Measurements from ENCODE around the gene CWC22. TPM values are rescaled to one million over a fixed set of nuclear protein-coding genes. Genes with fewer than 3 reads are reported as not detected.

The CWC22 gene
- total RNA-seq, 4 donors from 2014 or later: 7.5 to 19.9 (median 16.4) TPM

DNA sequence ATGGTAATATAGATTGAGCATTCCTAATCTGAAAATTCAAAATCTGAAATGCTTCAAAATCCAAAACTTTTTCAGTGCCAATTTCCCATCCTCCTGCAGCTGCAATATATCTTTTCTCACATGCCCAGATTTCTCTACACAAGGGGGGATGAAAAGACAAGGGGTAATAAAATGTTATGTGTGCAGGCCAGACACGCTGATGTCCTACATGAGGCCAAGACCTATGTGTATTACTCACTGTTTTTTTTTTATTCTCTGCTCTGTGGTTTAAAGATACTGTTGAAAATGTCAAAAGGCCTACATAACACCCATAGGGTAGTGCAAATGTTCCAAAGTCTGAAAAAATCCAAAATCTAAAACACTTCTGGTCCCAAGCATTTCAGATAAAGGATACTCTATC lies 41.2 kb upstream of the CWC22 start:
- Histone ChIP-seq H3K4me1 (no peaks in the 10 kb centered on the region), H3K4me3 (no peak overlapping the region), H3K9me3 (no peaks in the 10 kb centered on the region), H3K27me3 (no peaks in the 10 kb centered on the region), H3K36me3 (no peaks in the 10 kb centered on the region), H3K27ac (no peak overlapping the region)
- in situ Hi-C loops (cut with MboI; ENCODE audit: low pct_ligation_motif_present in 1 of 4, low pct_unique_long_range_greater_than_20kb in 1 of 4, low sequenced_read_pairs in 3 of 4): no loop called here
- intact Hi-C loops (cut with DNase I; ENCODE audit: low total_unique reads): no loop called here
- TF ChIP-seq, protein P1, sequence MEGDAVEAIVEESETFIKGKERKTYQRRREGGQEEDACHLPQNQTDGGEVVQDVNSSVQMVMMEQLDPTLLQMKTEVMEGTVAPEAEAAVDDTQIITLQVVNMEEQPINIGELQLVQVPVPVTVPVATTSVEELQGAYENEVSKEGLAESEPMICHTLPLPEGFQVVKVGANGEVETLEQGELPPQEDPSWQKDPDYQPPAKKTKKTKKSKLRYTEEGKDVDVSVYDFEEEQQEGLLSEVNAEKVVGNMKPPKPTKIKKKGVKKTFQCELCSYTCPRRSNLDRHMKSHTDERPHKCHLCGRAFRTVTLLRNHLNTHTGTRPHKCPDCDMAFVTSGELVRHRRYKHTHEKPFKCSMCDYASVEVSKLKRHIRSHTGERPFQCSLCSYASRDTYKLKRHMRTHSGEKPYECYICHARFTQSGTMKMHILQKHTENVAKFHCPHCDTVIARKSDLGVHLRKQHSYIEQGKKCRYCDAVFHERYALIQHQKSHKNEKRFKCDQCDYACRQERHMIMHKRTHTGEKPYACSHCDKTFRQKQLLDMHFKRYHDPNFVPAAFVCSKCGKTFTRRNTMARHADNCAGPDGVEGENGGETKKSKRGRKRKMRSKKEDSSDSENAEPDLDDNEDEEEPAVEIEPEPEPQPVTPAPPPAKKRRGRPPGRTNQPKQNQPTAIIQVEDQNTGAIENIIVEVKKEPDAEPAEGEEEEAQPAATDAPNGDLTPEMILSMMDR (IDR thresholded peaks at IDR 0.05): no peak
- TF ChIP-seq EP300 (IDR thresholded peaks at IDR 0.05; ENCODE audit: low read depth): no peak
- TF ChIP-seq POLR2AphosphoS5 (IDR thresholded peaks at IDR 0.05): no peak
- TF ChIP-seq POLR2A (IDR thresholded peaks at IDR 0.05): no peak
- 86% methylated on average over 1 of the region's 1 CpG; no CpG with 5 or more reads in 1 of the 2 donors for WGBS, 2 donors (ENCODE audit: low coverage in 1 of 2)
- no peak for DNase-seq

GRCh38 chr2:180046776-180047175 lies 39.7 kb upstream of the CWC22 start:
- no peak for TF ChIP-seq POLR2AphosphoS5 (IDR thresholded peaks at IDR 0.05)
- TF ChIP-seq, protein P1 (IDR thresholded peaks at IDR 0.05): no peak
- no peak for TF ChIP-seq EP300 (IDR thresholded peaks at IDR 0.05; ENCODE audit: low read depth)
- TF ChIP-seq POLR2A (IDR thresholded peaks at IDR 0.05): no peak
- Histone ChIP-seq H3K4me1 (no peaks in the 10 kb centered on the region), H3K27me3 (no peaks in the 10 kb centered on the region), H3K27ac (no peak overlapping the region), H3K36me3 (no peaks in the 10 kb centered on the region), H3K9me3 (no peaks in the 10 kb centered on the region), H3K4me3 (no peak overlapping the region)
- DNase-seq: no peak
- intact Hi-C loops (cut with DNase I; ENCODE audit: low total_unique reads) (no loop called here), in situ Hi-C loops (cut with MboI; ENCODE audit: low pct_ligation_motif_present in 1 of 4, low pct_unique_long_range_greater_than_20kb in 1 of 4, low sequenced_read_pairs in 3 of 4) (no loop called here)

GRCh38 chr2:180046202-180046601 lies 39.1 kb upstream of the CWC22 start:
- in situ Hi-C loops (cut with MboI; ENCODE audit: low pct_ligation_motif_present in 1 of 4, low pct_unique_long_range_greater_than_20kb in 1 of 4, low sequenced_read_pairs in 3 of 4): no loop called here
- Histone ChIP-seq H3K27me3 (no peaks in the 10 kb centered on the region), H3K4me3 (no peak overlapping the region), H3K9me3 (no peaks in the 10 kb centered on the region), H3K36me3 (no peaks in the 10 kb centered on the region), H3K27ac (no peak overlapping the region), H3K4me1 (no peaks in the 10 kb centered on the region)
- intact Hi-C loops (cut with DNase I; ENCODE audit: low total_unique reads): no loop called here
- no peak for DNase-seq
- WGBS, 2 donors (ENCODE audit: low coverage in 1 of 2): 87 to 100% methylated on average over 1 of the region's 1 CpG
- TF ChIP-seq POLR2AphosphoS5 (IDR thresholded peaks at IDR 0.05) (no peak), EP300 (IDR thresholded peaks at IDR 0.05; ENCODE audit: low read depth) (no peak), POLR2A (IDR thresholded peaks at IDR 0.05) (no peak)

- no peaks in the 10 kb centered on the region for H3K36me3 ChIP-seq
- WGBS, 2 donors (ENCODE audit: low coverage in 1 of 2): 59 to 64% methylated on average over 1 of the region's 1 CpG
- H3K4me1 ChIP-seq: no peaks in the 10 kb centered on the region
- in situ Hi-C loops (cut with MboI; ENCODE audit: low pct_ligation_motif_present in 1 of 4, low pct_unique_long_range_greater_than_20kb in 1 of 4, low sequenced_read_pairs in 3 of 4): no loop called here
- no peak overlapping the region for H3K4me3 ChIP-seq
- no peaks in the 10 kb centered on the region for H3K9me3 ChIP-seq
- no peaks in the 10 kb centered on the region for H3K27me3 ChIP-seq
- intact Hi-C loops (cut with DNase I; ENCODE audit: low total_unique reads): no loop called here
- no peak for TF ChIP-seq POLR2AphosphoS5 (IDR thresholded peaks at IDR 0.05)
- TF ChIP-seq, protein P1 (IDR thresholded peaks at IDR 0.05): no peak
- TF ChIP-seq POLR2A (IDR thresholded peaks at IDR 0.05): no peak
- DNase-seq: no peak
- H3K27ac ChIP-seq: no peak overlapping the region
Measured at GRCh38 chr2:180040146-180040925, 33.2 kb upstream of the CWC22 start.

- Histone ChIP-seq H3K36me3 (no peaks in the 10 kb centered on the region), H3K9me3 (no peaks in the 10 kb centered on the region), H3K27me3 (no peaks in the 10 kb centered on the region), H3K4me1 (no peaks in the 10 kb centered on the region), H3K27ac (no peak overlapping the region), H3K4me3 (no peak overlapping the region)
- 61 to 66% methylated on average over 2 of the region's 2 CpGs for WGBS, 2 donors (ENCODE audit: low coverage in 1 of 2)
- in situ Hi-C loops (cut with MboI; ENCODE audit: low pct_ligation_motif_present in 1 of 4, low pct_unique_long_range_greater_than_20kb in 1 of 4, low sequenced_read_pairs in 3 of 4) (no loop called here), intact Hi-C loops (cut with DNase I; ENCODE audit: low total_unique reads) (no loop called here)
- TF ChIP-seq, protein P1 (IDR thresholded peaks at IDR 0.05): no peak
- no peak for TF ChIP-seq EP300 (IDR thresholded peaks at IDR 0.05; ENCODE audit: low read depth)
- no peak for TF ChIP-seq POLR2AphosphoS5 (IDR thresholded peaks at IDR 0.05)
- no peak for TF ChIP-seq POLR2A (IDR thresholded peaks at IDR 0.05)
- no peak for DNase-seq
Measured at GRCh38 chr2:180038997-180039396, 31.9 kb upstream of the CWC22 start.

Data from transverse colon (tissue), 4 donors.